Right cardiac atrium (tissue), 5 donors: ENCODE measurements around the gene SLC9A3. TPM values are rescaled to one million over a fixed set of nuclear protein-coding genes. Genes with fewer than 3 reads are reported as not detected.

Experiments used
- ATAC-seq, 2 donors: fragments of 200-7000 bp; cut with Tn5 transposase; one replicate each; pipeline versions ENCODE4 v1.8.0 to v1.9.1; 2020; ENCODE audit warnings: moderate library complexity in 2 of 2, mild to moderate bottlenecking in 1 of 2
- DNase-seq, 3 donors: peaks; one replicate each; pipeline ENCODE4 v3.0.0-alpha.2; 2020
- H3K27ac ChIP-seq: one replicate; pipeline ENCODE4 v1.5.1; 2013; ENCODE audit warnings: mild to moderate bottlenecking, low read length, control low read depth, moderate library complexity
- H3K27me3 ChIP-seq: one replicate; pipeline ENCODE4 v1.6.1; 2013; ENCODE audit not compliant: control insufficient read depth, insufficient read depth
- H3K4me1 ChIP-seq: one replicate; pipeline ENCODE4 v1.6.1; 2013; ENCODE audit warnings: low read length; ENCODE audit not compliant: control insufficient read depth, insufficient read depth
- H3K4me3 ChIP-seq: one replicate; pipeline ENCODE4 v1.5.1; 2013; ENCODE audit warnings: low read length, control low read depth
- H3K9me3 ChIP-seq: one replicate; pipeline ENCODE4 v1.6.1; 2013; ENCODE audit warnings: low read length; ENCODE audit not compliant: control insufficient read depth
- WGBS: extraction: QIAGEN DNeasy Blood & Tissue Kit; methylation state at CpG from one replicate; pipeline ENCODE4 v1.1.7; 2013; 5-methylcytosine and 5-hydroxymethylcytosine counted together
- intact Hi-C, 4 donors: fragments of 100-400 bp; cut with DNase I; formaldehyde crosslinking; loops; one replicate each; pipeline versions ENCODE4 v1.11.0 to v1.14.0; 2022 to 2023
- polyA plus RNA-seq: library from polyadenylated mRNA; stranded (reverse); fragments of 200-250 nt; gene quantifications from one replicate; pipeline ENCODE4 v1.2.3, GENCODE V29; 2013
- total RNA-seq, 4 donors: library from RNA; stranded (reverse); fragmentation: NEBNext Ultra II Directional; extraction: Animal tissue kit (Norgen Biotek cat#: 25700); gene quantifications; one replicate each; pipeline ENCODE4 v1.2.1, GENCODE V29; 2021
- donor health status: healthy with polysubstance abuse.
- donor health status: DM: no; HTN: yes; CAD: no.
- donor health status: DM: no; HTN: no; CAD: no.
- donor health status: DM: no; HTN: yes; CAD: no; lungs with severe emphysema.
- donor health status: DM: yes; HTN: yes; CAD: no.

SLC9A3 gene
- total and polyA plus RNA-seq, 5 donors = 0.94 to 1.1 (median 1.0) TPM

DNA sequence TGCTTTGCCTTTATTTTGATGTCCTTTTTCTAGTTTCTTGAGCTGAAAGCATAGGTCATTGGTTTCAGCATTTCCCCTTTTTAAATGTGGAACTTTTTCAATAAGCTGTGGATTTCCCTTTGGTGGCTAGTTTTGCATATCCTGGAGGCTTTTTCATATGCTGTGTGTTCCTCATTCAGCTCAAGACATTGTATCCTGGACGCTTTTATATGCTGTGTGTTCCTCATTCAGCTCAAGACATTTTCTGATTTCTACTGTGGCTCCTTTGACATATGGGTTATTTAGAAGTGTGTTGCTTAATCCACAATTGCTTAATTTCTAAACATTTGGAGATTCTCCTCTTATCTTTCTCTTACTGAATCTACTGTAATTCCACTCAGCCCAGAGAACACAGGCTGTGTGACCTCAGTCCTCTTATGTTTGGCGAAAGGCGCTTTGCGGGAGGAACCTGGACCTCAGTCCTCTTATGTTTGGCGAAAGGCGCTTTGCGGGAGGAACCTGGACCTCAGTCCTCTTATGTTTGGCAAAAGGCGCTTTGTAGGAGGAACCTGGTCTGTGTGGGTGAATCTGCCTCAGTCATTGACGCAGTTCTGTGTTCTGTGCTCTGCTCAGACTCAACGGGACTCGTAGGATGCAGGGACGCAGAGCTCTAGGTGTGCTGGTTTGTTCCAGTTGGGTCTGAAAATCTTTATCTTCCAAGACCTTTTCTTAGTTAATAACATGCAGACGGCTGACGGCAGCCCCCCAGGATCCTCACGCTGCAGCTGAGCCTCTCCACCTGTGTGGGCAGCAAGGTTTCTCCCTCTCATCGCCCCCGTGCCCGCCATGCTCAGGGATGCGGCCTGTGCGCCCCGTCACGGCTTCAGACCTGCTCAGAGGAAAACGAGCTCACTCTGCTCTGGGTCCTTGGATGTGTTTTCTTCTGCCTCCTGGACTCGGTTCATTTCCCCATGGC lies 6.0 kb upstream of the SLC9A3 start:
- no peaks in the 10 kb centered on the region for H3K27me3 ChIP-seq
- no peaks in the 10 kb centered on the region for H3K4me1 ChIP-seq
- intact Hi-C loops = no loop called here
- H3K4me3 ChIP-seq = no peak overlapping the region
- 71% methylated on average over 24 of the region's 24 CpGs for WGBS
- DNase-seq = peak; percentile 12 to 31 (median 28)
- ATAC-seq = no peak
- H3K27ac ChIP-seq = no peak overlapping the region
- H3K9me3 ChIP-seq = no peaks in the 10 kb centered on the region

DNA sequence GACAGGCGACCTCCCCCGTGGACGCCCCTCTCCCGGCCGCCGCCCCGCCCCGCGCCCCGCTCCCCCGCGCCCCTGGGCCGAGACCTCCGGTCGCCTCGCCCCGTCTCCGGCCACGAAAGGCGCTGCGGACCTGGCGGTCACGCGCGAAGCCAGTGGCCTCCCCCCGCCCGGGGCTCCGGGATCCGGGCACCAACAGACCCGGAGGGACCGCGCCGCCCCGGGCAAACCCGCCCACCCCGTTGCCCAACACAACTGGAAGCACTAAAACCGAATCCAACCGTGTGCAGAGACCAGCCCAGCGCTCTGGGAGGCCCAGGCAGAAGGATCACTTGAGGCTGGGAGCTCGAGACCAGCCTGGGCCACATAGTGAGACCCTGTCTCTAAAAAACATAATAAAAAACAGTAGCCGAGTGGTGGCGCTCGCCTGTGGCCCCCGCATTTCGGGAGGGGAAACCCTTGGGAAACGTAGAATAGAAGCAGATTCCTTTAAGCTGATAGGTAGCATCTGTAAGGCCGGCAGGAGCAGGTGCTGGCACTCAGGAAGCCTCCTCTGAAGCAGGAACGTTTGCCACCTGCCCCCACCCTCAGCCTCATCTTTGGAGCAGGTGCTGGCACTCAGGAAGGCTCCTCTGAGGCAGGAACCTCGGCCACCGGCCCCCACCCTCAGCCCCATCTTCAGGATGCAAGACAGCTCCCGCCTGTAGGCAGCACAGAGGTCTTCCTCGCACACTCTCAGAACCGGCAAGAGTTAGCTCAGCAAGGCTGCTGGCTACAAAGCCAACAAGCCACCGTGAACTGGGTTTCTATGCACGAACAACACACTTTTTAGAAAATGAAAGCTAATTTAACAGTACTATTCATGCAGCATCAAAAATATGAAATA lies 4.6 kb upstream of the SLC9A3 start:
- DNase-seq (peak; percentile 6 to 29 (median 28)), ATAC-seq (no peak)
- intact Hi-C loops = no loop called here
- no peak overlapping the region for H3K27ac ChIP-seq
- H3K9me3 ChIP-seq = no peaks in the 10 kb centered on the region
- H3K27me3 ChIP-seq = no peaks in the 10 kb centered on the region
- H3K4me3 ChIP-seq = no peak overlapping the region
- H3K4me1 ChIP-seq = no peaks in the 10 kb centered on the region
- WGBS = 19% methylated on average over 55 of the region's 55 CpGs

DNA sequence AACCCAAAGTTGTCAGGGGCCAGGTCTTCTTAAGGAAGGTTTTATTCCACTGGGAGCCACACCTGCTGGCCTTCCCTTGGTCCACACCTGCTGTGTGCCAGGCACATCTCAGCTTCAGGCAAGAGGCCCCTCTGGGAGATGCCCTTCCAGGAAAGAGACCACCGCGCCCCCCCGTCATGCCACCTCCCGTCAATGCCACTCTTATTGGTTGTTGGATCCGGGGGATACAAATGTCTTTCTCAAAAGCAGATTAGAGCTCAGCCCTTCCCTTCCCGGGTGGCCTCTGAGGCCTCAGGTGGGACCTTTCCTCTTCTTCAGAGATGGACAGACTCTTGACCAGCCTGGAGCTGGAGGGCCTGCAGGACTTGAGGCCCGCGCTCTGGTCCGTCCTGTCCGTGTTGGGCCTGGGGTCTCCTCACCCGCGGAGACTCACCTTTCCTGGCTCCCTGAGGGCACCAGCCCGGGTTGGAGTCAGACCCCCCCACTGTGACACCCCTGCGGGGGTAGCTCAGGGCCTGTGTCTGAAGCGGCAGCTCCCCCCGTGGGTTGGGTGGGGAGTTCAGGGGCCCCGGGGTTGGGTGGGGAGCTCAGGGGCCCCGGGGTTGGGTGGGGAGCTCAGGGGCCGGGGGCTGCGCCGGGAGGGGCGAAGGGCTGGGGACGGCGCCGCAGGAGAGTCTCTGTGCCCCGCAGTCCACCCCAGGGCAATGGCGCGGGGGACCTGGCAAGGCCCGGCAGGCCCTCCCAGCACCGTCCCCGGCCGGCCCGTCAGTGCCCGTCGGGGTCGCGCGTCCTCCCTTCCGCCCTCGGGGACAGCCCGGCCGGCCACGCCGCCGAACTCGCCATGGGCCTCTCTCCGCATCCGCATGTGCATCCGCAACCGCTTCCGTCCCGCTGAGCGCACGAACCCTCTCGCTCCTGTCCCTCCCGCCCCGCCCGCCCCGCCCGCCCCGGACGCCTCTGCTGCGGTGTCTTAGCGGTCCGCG lies 3.7 kb upstream of the SLC9A3 start:
- Histone ChIP-seq H3K27me3 (no peaks in the 10 kb centered on the region), H3K4me3 (no peak overlapping the region), H3K27ac (no peak overlapping the region), H3K4me1 (no peaks in the 10 kb centered on the region), H3K9me3 (no peaks in the 10 kb centered on the region)
- ATAC-seq = no peak
- peak; percentile 9 to 48 (median 41) for DNase-seq
- intact Hi-C loops = no loop called here
- 22% methylated on average over 66 of the region's 66 CpGs for WGBS

DNA sequence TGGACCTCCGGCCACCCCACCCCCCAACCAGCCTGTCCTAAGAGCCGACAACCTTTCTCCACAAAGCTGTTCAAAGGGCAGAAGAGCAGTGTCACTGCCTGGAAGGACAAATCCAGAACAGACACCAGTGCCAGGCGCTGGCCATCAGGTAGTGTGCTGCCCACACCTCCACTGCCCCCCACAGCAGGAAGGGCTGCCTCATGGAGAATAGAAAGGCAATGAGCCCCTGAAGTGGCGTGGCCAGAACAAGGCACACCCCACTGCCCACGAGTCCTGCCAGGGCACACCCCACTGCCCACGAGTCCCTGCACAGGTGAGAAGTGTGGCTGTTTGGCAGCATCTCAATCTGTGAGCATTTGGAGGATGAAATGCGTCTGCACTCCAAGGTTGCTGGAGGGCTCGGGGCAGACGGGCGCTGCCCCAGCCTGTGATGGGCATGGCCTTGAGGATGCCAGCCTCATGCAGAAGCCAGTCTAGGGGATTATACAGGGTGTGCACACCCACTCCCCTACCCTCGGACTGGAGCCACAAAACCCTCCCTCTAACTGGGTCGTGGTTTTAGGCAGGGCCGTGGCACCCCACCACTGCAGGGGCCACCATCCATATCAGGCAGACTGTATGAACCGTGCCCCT lies 2.3 kb upstream of the SLC9A3 start:
- Histone ChIP-seq H3K27ac (no peak overlapping the region), H3K27me3 (no peaks in the 10 kb centered on the region), H3K9me3 (no peaks in the 10 kb centered on the region), H3K4me3 (no peak overlapping the region), H3K4me1 (no peaks in the 10 kb centered on the region)
- 75% methylated on average over 14 of the region's 14 CpGs for WGBS
- intact Hi-C loops = no loop called here
- ATAC-seq (no peak), DNase-seq (peak; percentile 2 to 28 (median 16))

DNA sequence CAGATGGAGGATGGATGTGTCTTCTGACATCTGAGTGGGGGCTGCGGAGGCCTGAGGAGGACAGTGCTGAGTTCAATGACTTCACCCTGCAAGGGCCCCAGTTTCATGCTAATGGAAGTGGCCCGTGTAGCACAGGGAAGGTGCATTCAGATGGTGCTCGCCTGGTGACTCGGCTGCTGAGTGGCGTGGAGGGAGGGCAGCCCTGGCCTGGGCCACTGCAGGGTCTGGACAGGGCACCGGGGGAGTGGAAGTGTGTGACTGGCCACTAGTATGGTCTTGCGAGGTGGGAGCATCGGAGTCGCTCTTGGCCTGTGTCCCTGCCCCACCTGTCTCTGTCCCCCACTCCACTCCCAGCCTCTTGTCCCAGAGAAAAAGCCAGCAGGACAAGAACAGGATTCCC lies 1.7 kb upstream of the SLC9A3 start:
- Histone ChIP-seq H3K9me3 (no peaks in the 10 kb centered on the region), H3K4me1 (no peaks in the 10 kb centered on the region), H3K4me3 (no peak overlapping the region), H3K27ac (no peak overlapping the region), H3K27me3 (no peaks in the 10 kb centered on the region)
- intact Hi-C loops = no loop called here
- ATAC-seq = no peak
- DNase-seq = peak; percentile 4 to 35 (median 29)
- 56% methylated on average over 9 of the region's 9 CpGs for WGBS

DNA sequence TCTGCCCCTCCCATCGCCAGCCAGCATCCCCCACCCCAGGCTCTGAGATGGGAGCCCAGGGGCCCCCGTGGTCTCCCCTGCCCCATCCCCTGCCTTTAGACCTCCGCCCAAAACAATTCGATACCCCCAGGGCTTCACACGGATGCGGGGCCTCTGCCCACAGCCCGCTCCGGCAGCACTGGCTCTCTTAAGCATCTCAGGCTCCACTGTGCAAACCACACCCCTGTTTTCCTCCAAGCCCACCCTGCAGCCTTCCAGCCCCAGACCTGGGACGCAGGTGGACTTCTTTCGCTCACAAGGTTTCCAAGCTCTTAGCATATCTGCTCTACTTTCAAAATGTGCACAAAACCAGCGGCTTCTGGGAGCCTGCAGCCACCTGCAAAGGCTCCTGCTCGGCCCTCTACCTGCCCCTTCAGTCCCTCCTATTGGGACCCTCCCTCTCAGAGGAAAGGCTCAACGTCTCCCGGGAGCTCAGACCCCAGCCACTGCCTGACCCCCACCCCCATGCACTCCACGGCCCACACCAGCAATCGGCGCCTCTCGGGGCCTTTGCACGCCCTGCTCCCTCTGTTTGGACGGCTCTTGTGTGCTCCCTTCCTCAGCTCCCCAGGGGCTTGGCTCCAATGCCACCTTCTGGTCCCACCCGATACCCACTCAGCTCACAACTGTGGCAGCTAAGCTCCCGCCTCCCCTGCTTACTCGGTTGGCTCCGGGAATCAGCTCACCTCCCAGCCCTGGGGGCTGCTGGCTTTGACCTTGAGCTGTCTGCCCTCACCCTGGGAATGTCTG lies 918 bp upstream of the SLC9A3 start:
- WGBS = 33% methylated on average over 24 of the region's 24 CpGs
- H3K27me3 ChIP-seq = no peaks in the 10 kb centered on the region
- DNase-seq = peak; percentile 7 to 46 (median 40)
- no peak overlapping the region for H3K4me3 ChIP-seq
- no peak for ATAC-seq
- H3K27ac ChIP-seq = no peak overlapping the region
- no peaks in the 10 kb centered on the region for H3K9me3 ChIP-seq
- H3K4me1 ChIP-seq = no peaks in the 10 kb centered on the region
- intact Hi-C loops = no loop called here

DNA sequence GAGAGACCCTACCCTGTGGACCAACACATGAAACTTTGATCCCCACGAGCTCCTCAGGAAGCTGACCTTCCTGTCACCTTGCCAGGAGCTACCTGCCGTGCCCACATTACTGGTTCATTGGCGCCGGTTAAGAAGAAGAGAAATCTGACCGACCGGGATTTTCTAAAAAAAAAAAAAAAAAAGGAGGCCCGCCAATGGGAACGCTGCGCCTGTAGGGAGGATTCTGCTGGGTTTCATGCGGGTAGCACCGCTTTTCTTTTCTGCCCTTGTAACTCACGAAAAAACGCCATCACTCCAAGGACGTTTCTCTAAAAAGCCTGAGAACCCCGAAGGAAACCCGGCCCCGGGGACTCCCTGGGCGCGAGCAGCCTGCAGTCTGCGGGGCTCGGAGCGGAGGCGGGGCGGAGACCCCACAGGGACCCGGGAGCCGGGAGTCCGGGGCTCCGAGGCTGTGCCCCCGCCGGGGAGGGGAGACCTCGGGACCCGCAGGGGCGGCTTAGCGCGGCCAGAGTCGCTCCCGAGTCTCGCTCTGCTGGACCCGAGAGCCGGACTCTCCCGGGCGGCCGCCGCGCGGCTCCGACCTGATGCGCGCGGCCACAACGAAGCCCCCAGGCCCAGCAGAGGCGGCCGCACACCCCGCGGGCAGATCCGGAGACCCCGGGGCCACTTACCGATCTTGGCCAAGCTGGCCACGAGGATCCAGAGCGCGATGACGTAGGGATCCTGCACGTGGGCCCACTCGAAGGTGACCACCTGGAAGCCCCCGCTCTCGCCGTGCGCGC lies 617 bp downstream of the SLC9A3 start:
- DNase-seq (peak in 2 of 3 donors; percentile 46 to 53), ATAC-seq (no peak)
- Histone ChIP-seq H3K4me1 (no peaks in the 10 kb centered on the region), H3K27me3 (no peaks in the 10 kb centered on the region), H3K9me3 (no peaks in the 10 kb centered on the region), H3K27ac (no peak overlapping the region), H3K4me3 (peak overlapping the region; percentile 40)
- intact Hi-C loops = no loop called here
- 2% methylated on average over 69 of the region's 69 CpGs for WGBS

DNA sequence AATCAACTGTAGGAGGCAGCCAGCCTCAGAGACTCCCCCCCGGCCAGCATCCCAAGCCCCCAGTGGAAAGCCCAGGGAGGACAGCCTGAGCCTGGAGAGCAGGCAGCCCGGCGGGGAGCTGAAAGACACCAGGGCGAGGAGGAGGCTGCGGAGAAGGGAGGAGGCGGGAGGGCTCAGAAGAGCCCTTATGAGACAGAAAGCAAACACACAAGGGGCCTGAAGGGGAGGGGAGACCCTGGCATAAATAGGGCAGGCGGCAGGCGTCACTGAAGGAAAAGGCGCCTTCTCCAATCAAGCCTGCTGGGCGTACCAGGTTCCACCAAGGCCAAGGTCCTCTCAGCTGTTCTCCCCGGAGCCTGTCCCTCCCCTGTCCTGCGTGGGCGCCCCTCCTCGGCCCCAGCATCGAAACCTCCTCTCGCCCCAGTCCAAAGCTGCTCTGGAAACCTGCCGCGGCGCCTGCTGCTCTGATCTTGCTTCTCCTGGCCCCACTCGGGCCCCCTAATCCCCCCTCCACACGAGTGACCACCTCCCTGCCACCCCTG lies 1.3 kb downstream of the SLC9A3 start:
- peak in 2 of 3 donors; percentile 34 to 49 for DNase-seq
- WGBS = 23% methylated on average over 21 of the region's 21 CpGs
- Histone ChIP-seq H3K9me3 (no peaks in the 10 kb centered on the region), H3K27me3 (no peaks in the 10 kb centered on the region), H3K4me3 (peak overlapping the region; percentile 21), H3K4me1 (no peaks in the 10 kb centered on the region), H3K27ac (no peak overlapping the region)
- intact Hi-C loops = no loop called here
- no peak for ATAC-seq

DNA sequence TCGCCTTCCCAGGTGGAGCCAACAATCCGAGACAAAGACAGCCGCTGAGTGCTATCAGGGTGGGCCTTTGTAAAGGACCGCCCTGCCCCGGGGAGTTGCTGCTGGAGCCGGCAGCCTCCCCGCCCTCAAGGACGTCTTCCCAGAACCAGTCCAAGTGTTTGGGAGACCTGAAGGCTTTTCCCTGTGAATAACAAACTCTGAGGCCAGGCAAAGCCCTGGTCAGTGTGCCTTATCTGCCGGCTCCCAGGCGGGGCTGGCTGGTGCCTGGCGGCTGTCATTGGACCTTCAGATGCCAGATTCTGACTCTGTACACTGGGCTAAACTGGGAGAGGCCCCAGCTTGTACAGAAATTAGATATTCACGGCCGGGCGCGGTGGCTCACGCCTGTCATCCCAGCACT lies 2.1 kb downstream of the SLC9A3 start:
- ATAC-seq (no peak), DNase-seq (peak in 2 of 3 donors; percentile 22 to 45)
- WGBS = 43% methylated on average over 16 of the region's 16 CpGs
- no peaks in the 10 kb centered on the region for H3K4me1 ChIP-seq
- no peak overlapping the region for H3K27ac ChIP-seq
- intact Hi-C loops = no loop called here
- H3K9me3 ChIP-seq = no peaks in the 10 kb centered on the region
- no peak overlapping the region for H3K4me3 ChIP-seq
- no peaks in the 10 kb centered on the region for H3K27me3 ChIP-seq
